Keratinocyte (primary cell): ENCODE data around the gene TMOD1. TPM values are rescaled to one million over a fixed set of nuclear protein-coding genes. Genes with fewer than 3 reads are reported as not detected.

ENCODE experiments used
- DNase-seq: peaks from one replicate; pipeline ENCODE4 v3.0.0-alpha.2; 2011; ENCODE audit warnings: low read depth, missing footprints, low spot score
- FAIRE-seq: peaks from 2 replicates; lab custom pipeline; 2011; peaks lifted over from hg19 to GRCh38; lab: Jason Lieb, UNC
- H2AFZ ChIP-seq: 2 replicates; pipeline ENCODE4 v1.6.0; 2012; ENCODE audit warnings: low read length, control low read depth, inconsistent platforms; ENCODE audit not compliant: control insufficient read depth
- H3K27ac ChIP-seq: 2 replicates; pipeline ENCODE4 v1.5.1; 2011; ENCODE audit warnings: low read length; ENCODE audit not compliant: control insufficient read depth, insufficient read depth
- H3K27me3 ChIP-seq: 3 replicates; pipeline ENCODE4 v1.6.0; 2011; ENCODE audit warnings: low read length; ENCODE audit not compliant: control insufficient read depth, insufficient read depth; ENCODE audit errors: extremely low read depth
- H3K36me3 ChIP-seq, 2 experiments: 2 replicates in 1 of 2; 3 replicates in 1 of 2; pipeline ENCODE4 v1.5.1; 2011; ENCODE audit warnings: low read length in 2 of 2, mild to moderate bottlenecking in 1 of 2; ENCODE audit not compliant: control insufficient read depth in 2 of 2, insufficient read depth in 2 of 2; ENCODE audit errors: extremely low read depth in 1 of 2
- H3K4me1 ChIP-seq: 3 replicates; pipeline ENCODE4 v1.5.1; 2011; ENCODE audit warnings: low read length; ENCODE audit not compliant: control insufficient read depth, insufficient read depth; ENCODE audit errors: extremely low read depth
- H3K4me2 ChIP-seq: 3 replicates; pipeline ENCODE4 v1.6.0; 2011; ENCODE audit warnings: low read depth, low read length; ENCODE audit not compliant: control insufficient read depth, insufficient read depth; ENCODE audit errors: extremely low read depth
- H3K4me3 ChIP-seq, 3 experiments: fragments of 200-600 bp in 1 of 3; sonication (generic) in 1 of 3; 2 replicates in 2 of 3; 3 replicates in 1 of 3; pipeline ENCODE4 v1.5.1; 2011 to 2016; ENCODE audit warnings: low read length in 3 of 3, mild to moderate bottlenecking in 3 of 3, control low read depth in 2 of 3, inconsistent platforms in 1 of 3, low read depth in 1 of 3, mixed read lengths in 1 of 3, mixed run types in 1 of 3, moderate library complexity in 1 of 3; ENCODE audit not compliant: control insufficient read depth in 2 of 3, insufficient read depth in 2 of 3; ENCODE audit errors: extremely low read depth in 1 of 3
- H3K79me2 ChIP-seq: 2 replicates; pipeline ENCODE4 v1.6.0; 2012; ENCODE audit warnings: low read length; ENCODE audit not compliant: control insufficient read depth, insufficient read depth
- H3K9ac ChIP-seq: 3 replicates; pipeline ENCODE4 v1.6.0; 2011; ENCODE audit warnings: low read length; ENCODE audit not compliant: control insufficient read depth, insufficient read depth; ENCODE audit errors: extremely low read depth
- H3K9me1 ChIP-seq: 3 replicates; pipeline ENCODE4 v1.6.0; 2011; ENCODE audit warnings: low read length; ENCODE audit not compliant: control insufficient read depth, insufficient read depth; ENCODE audit errors: extremely low read depth
- H3K9me3 ChIP-seq: 2 replicates; pipeline ENCODE4 v1.5.1; 2012; ENCODE audit warnings: low read depth, low read length; ENCODE audit not compliant: control insufficient read depth
- H4K20me1 ChIP-seq: 3 replicates; pipeline ENCODE4 v1.6.0; 2011; ENCODE audit warnings: low read length; ENCODE audit not compliant: control insufficient read depth, insufficient read depth; ENCODE audit errors: extremely low read depth
- EZH2 ChIP-seq: IDR thresholded peaks from one replicate; pipeline ENCODE4 v1.6.1; 2012; ENCODE audit warnings: inconsistent platforms, mild to moderate bottlenecking, low read length, moderate library complexity
- dilution Hi-C: fragments of 300-500 bp; cut with MboI; formaldehyde crosslinking; loops from one replicate; pipeline ENCODE4 v1.7.0; 2020; ENCODE audit warnings: low sequenced_read_pairs; ENCODE audit not compliant: extremely low pct_ligation_motif_present
- polyA plus RNA-seq, 5 experiments: library from polyadenylated mRNA; depleted of rRNA in 3 of 5; stranded (reverse) in 3 of 5; stranded (forward) in 1 of 5; unstranded in 1 of 5; fragments of >200 nt; gene quantifications; 1 replicate in 1 of 5; 2 replicates in 3 of 5; 3 replicates in 1 of 5; pipeline versions ENCODE4 v1.2.1 to v1.2.3, GENCODE V29; 2011 to 2012; ENCODE audit warnings: missing spikeins in 2 of 5, low read depth in 1 of 5, low replicate concordance in 1 of 5
- TF ChIP-seq, protein P1 (sequence below), 3 experiments: IDR thresholded peaks in 1 of 3; conservative IDR thresholded peaks in 1 of 3; optimal IDR thresholded peaks in 1 of 3; 2 replicates in 2 of 3; 3 replicates in 1 of 3; pipeline versions ENCODE3 to v1.5.1; 2011; ENCODE audit warnings: low read length in 3 of 3, mild to moderate bottlenecking in 3 of 3, moderate library complexity in 2 of 3, control low read depth in 1 of 3, inconsistent platforms in 1 of 3; ENCODE audit not compliant: insufficient read depth in 2 of 3; ENCODE audit errors: extremely low read depth in 1 of 3

TMOD1 gene
- polyA plus RNA-seq, 1 donor (not counting 4 experiments of a cell fraction or from before 2014, with no cell fraction given), result not detected

DNA sequence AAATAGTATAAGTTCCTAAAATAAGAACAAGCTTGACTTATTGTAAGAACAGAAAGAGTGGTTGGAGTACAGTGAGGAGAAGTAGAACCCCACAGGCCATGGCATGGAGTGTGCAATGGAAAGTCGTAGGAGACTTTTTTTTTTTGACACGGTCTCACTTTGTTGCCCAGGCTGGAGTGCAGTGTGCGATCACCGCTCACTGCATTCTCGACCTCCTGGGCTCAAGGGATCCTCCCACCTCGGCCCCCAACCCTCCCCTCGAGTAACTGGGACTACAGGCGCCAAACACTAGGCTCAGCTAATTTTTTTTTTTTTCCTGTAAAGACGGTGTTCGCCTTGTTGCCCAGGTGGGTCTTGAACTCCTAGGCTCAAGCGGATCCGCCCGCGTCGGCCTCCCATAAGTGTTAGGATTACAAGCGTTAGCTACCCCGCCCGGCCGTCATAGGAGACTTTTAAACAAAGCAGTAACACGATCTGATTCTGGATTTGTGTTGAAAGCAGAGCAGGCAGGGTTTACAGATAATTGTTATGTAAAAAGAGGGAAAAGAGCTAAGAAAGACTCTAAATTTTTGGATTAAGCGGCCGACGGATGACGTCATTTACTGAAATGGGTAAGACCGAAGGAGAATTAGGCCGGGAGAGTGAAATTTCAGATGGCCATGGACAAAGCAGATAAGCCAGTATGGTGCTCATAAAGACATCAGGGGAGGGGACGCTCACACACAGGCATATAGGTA, 130.9 kb downstream of the TMOD1 start:
- no peaks in the 10 kb centered on the region for H3K27me3 ChIP-seq
- peak overlapping the region; percentile 100 for H3K27ac ChIP-seq
- peaks cover 3% of the 10 kb centered on the region for H4K20me1 ChIP-seq
- no peak for FAIRE-seq
- peak overlapping the region; percentile 100 for H3K4me2 ChIP-seq
- H3K4me1 ChIP-seq, result peaks cover 24% of the 10 kb centered on the region
- DNase-seq, result peak; percentile 19
- peaks cover 0 to 2% of the 10 kb centered on the region in 2 experiments for H3K36me3 ChIP-seq
- TF ChIP-seq, protein P1, sequence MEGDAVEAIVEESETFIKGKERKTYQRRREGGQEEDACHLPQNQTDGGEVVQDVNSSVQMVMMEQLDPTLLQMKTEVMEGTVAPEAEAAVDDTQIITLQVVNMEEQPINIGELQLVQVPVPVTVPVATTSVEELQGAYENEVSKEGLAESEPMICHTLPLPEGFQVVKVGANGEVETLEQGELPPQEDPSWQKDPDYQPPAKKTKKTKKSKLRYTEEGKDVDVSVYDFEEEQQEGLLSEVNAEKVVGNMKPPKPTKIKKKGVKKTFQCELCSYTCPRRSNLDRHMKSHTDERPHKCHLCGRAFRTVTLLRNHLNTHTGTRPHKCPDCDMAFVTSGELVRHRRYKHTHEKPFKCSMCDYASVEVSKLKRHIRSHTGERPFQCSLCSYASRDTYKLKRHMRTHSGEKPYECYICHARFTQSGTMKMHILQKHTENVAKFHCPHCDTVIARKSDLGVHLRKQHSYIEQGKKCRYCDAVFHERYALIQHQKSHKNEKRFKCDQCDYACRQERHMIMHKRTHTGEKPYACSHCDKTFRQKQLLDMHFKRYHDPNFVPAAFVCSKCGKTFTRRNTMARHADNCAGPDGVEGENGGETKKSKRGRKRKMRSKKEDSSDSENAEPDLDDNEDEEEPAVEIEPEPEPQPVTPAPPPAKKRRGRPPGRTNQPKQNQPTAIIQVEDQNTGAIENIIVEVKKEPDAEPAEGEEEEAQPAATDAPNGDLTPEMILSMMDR (optimal IDR thresholded peaks at IDR 0.05 in 1 of 3, IDR thresholded peaks at IDR 0.05 in 1 of 3, conservative IDR thresholded peaks at IDR 0.05 in 1 of 3; ENCODE audit: extremely low read depth in 1 of 3, insufficient read depth in 2 of 3, low read length in 3 of 3), result no peak
- no peak for TF ChIP-seq EZH2
- H3K9me1 ChIP-seq, result peaks cover 2% of the 10 kb centered on the region
- H3K9me3 ChIP-seq, result no peaks in the 10 kb centered on the region
- dilution Hi-C loops, result no loop called here
- H3K4me3 ChIP-seq, result peak overlapping the region; percentile 87 to 99 (median 98)
- peak overlapping the region; percentile 100 for H3K9ac ChIP-seq
- peaks cover 64% of the 10 kb centered on the region for H3K79me2 ChIP-seq
- peak overlapping the region; percentile 99 for H2AFZ ChIP-seq

DNA sequence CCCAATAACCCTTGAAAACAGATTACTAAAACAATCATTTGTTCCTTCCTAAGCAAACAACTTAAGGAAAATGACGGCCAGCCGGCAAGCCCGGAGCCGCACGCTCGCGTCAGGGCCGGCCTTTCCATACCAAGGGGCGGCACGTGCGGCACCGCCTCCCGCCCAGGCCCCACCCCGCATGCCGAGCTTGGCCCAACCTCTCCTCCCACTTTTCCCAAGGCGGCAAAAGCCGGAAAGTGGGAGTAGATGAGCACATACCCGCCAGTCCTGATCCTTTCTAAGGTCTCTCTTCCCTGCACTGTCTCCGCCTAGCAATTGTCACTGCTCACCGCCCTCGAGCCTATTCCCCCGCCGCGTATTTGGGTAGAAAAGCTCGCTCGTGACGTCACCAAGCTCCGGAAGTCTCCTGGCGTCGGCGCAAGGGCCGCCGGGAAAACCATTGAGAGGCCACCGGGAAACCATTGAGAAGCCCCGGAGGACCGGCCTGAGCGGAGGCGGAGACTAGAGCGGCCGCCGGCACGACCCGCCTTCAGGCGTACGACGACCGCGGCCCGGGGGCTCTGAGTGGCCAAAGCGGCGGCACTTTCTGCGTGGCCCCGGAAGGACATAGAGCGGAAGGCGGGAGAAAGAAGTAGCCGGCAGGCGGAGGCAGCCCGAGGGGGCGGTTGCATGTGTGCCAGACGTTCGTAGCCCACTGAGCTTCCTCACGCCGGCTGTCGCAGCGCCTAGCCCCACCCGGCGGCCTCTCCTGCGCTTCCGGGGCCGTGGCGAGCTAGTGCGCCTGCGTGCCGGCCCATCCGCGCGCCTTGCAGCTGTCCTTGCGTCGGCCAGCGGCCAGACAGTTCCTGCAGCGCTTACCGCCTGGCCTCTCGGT, 131.8 kb downstream of the TMOD1 start, which contains the start of the genes NCBP1 and TSTD2:
TSS of gene NCBP1 (plus strand) at position 837 of the 874 bp plus-strand sequence. CDS start 61 bp downstream, outside the sequence.
TSS of gene TSTD2 (minus strand) at position 384 of the 874 bp plus-strand sequence. CDS start 5,806 bp downstream, outside the sequence.
- Histone ChIP-seq H3K9me3 (no peaks in the 10 kb centered on the region), H3K27me3 (no peaks in the 10 kb centered on the region), H3K79me2 (peaks cover 69% of the 10 kb centered on the region), H3K9ac (peak within 1 kb of the TSS; percentile 100), H3K4me2 (peak within 1 kb of the TSS; percentile 100), H2AFZ (peak within 1 kb of the TSS; percentile 99), H3K27ac (peak within 1 kb of the TSS; percentile 100), H3K4me1 (peaks cover 25% of the 10 kb centered on the region), H3K4me3 (peak within 1 kb of the TSS; percentile 87 to 99 (median 98)), H3K36me3 (peaks cover under 1 to 2% of the 10 kb centered on the region in 2 experiments), H3K9me1 (peaks cover 2% of the 10 kb centered on the region), H4K20me1 (peaks cover under 1% of the 10 kb centered on the region)
- dilution Hi-C loops, result no loop called here
- FAIRE-seq (no peak), DNase-seq (peak; percentile 71)
- TF ChIP-seq EZH2, result no peak
